K562 (cell line): ENCODE measurements around the gene FTH1. TPM values are rescaled to one million over a fixed set of nuclear protein-coding genes. Genes with fewer than 3 reads are reported as not detected.

Experiments used
- ARHGAP35 ChIP-seq: fragments of 450-650 bp; IDR thresholded peaks from 2 replicates; pipeline ENCODE4 v1.6.1; 2018; ENCODE audit not compliant: partially characterized antibody
- BRCA1 ChIP-seq, 2 experiments: fragments of 450-650 bp in 1 of 2; sonication (generic) in 1 of 2; formaldehyde crosslinking in 1 of 2; IDR thresholded peaks; 2 replicates each; pipeline versions ENCODE4 v1.5.0 to v1.6.1; 2017 to 2020; ENCODE audit warnings: mild to moderate bottlenecking in 1 of 2, missing genetic modification reagents in 1 of 2
- E2F6 ChIP-seq, 2 experiments: IDR thresholded peaks; 2 replicates each; pipeline ENCODE4 v1.6.1; 2011; ENCODE audit warnings: borderline replicate concordance in 1 of 2, control low read depth in 1 of 2, low read depth in 1 of 2, low read length in 1 of 2, mild to moderate bottlenecking in 1 of 2, mixed read lengths in 1 of 2, moderate library complexity in 1 of 2; ENCODE audit not compliant: insufficient read depth in 1 of 2, insufficient read length in 1 of 2, poor library complexity in 1 of 2, severe bottlenecking in 1 of 2; ENCODE audit errors: extremely low read depth in 1 of 2
- FOXJ2 ChIP-seq: fragments of 200-800 bp; sonication (Bioruptor generic); IDR thresholded peaks from 2 replicates; pipeline ENCODE4 v1.6.1; 2016; ENCODE audit warnings: missing genetic modification characterization, missing compliant biosample characterization
- FOXK2 ChIP-seq, 2 experiments: fragments of 450-650 bp; IDR thresholded peaks in 1 of 2; conservative IDR thresholded peaks in 1 of 2; 2 replicates each; pipeline ENCODE4 v1.6.1; 2016; ENCODE audit warnings: low read depth in 2 of 2, mild to moderate bottlenecking in 1 of 2
- GTF2E2 ChIP-seq: fragments of 200-800 bp; sonication (Bioruptor generic); IDR thresholded peaks from 2 replicates; pipeline ENCODE4 v1.6.1; 2016; ENCODE audit warnings: missing genetic modification characterization, missing compliant biosample characterization
- NFIC ChIP-seq: fragments of 450-650 bp; IDR thresholded peaks from 2 replicates; pipeline ENCODE4 v1.6.1; 2017; ENCODE audit warnings: mild to moderate bottlenecking, inconsistent platforms
- REST ChIP-seq, 2 experiments: fragments of 450-650 bp; formaldehyde crosslinking in 1 of 2; IDR thresholded peaks; 2 replicates each; pipeline versions ENCODE4 v1.4.0 to v1.6.1; 2014 to 2020; ENCODE audit warnings: mild to moderate bottlenecking in 2 of 2, borderline replicate concordance in 1 of 2, low read depth in 1 of 2
- ZC3H8 ChIP-seq: fragments of 450-650 bp; IDR thresholded peaks from 2 replicates; pipeline ENCODE4 v1.6.1; 2017
- ZNF165 ChIP-seq: fragments of 250-450 bp; sonication (Bioruptor Pico); IDR thresholded peaks from 2 replicates; pipeline ENCODE4 v1.4.0; 2020; ENCODE audit warnings: borderline replicate concordance
- ZNF76 ChIP-seq: fragments of 250-450 bp; sonication (Bioruptor Pico); IDR thresholded peaks from 2 replicates; pipeline ENCODE4 v1.4.0; 2020; ENCODE audit warnings: mild to moderate bottlenecking, moderate library complexity, borderline replicate concordance
- ZNF764 ChIP-seq: fragments of 250-450 bp; sonication (Bioruptor Pico); IDR thresholded peaks from 2 replicates; pipeline ENCODE4 v1.4.0; 2020; ENCODE audit warnings: low read depth, mild to moderate bottlenecking, moderate library complexity
- polyA plus RNA-seq, 8 experiments: library from polyadenylated mRNA; depleted of rRNA in 4 of 8; stranded (reverse) in 5 of 8; unstranded in 3 of 8; fragments of >200 nt; fragmentation: Nextera tagmentation in 2 of 8; fragmentation: Illumina TruSeq in 1 of 8; extraction: Ambion mirVana in 2 of 8; extraction: Trizol in 1 of 8; gene quantifications; 2 replicates each; pipeline versions ENCODE4 v1.2.1 to v1.2.3, GENCODE V29; 2011 to 2014; ENCODE audit warnings: inconsistent platforms in 1 of 8, missing spikeins in 1 of 8
- total RNA-seq, 7 experiments: library from RNA; depleted of rRNA in 6 of 7; stranded (reverse); fragments of >200 nt in 6 of 7; fragmentation: Illumina TruSeq in 2 of 7; extraction: Trizol in 2 of 7; gene quantifications; 2 replicates each; pipeline versions ENCODE4 v1.2.1 to v1.2.3, GENCODE V29; 2011 to 2021; ENCODE audit warnings: low replicate concordance in 1 of 7
- TF ChIP-seq, protein P1 (sequence below): fragments of 250-450 bp; sonication (Bioruptor Pico); IDR thresholded peaks from 2 replicates; pipeline ENCODE4 v1.5.0; 2021

The FTH1 gene
- total and polyA plus RNA-seq, 9 of the 15 experiments (the other 6 are each of a cell fraction or from before 2014, with no cell fraction given) = 370 to 3,146 (median 802) TPM

GRCh38 chr11:61954106-61954850, 13.2 kb downstream of the FTH1 start (continued):
- TF ChIP-seq REST (IDR thresholded peaks at IDR 0.05; ENCODE audit: borderline replicate concordance) (peak; percentile 62; the same call in 1 of the 2 replicates), REST (CRISPR knock-in tag; IDR thresholded peaks at IDR 0.05; ENCODE audit: low read depth) (no peak), ZNF764 (CRISPR knock-in tag) (no peak), E2F6 (IDR thresholded peaks at IDR 0.05; ENCODE audit: borderline replicate concordance in 1 of 2, extremely low read depth in 1 of 2, insufficient read depth in 1 of 2, insufficient read length in 1 of 2, low read depth in 1 of 2, low read length in 1 of 2, poor library complexity in 1 of 2, severe bottlenecking in 1 of 2) (no peak), FOXJ2 (tag) (no peak), BRCA1 (IDR thresholded peaks at IDR 0.05) (no peak), BRCA1 (CRISPR knock-in tag; IDR thresholded peaks at IDR 0.05) (no peak), FOXK2 (conservative IDR thresholded peaks at IDR 0.05 in 1 of 2, IDR thresholded peaks at IDR 0.05 in 1 of 2; ENCODE audit: low read depth in 2 of 2) (0 out of 4 replicates have a peak, but pooled peaks of 1 of the 2 experiments have one; percentile 52), NFIC (no peak), GTF2E2 (tag) (no peak), ARHGAP35 (no peak), ZNF165 (CRISPR knock-in tag) (no peak), ZC3H8 (no peak), ZNF76 (no peak)
- TF ChIP-seq, protein P1, sequence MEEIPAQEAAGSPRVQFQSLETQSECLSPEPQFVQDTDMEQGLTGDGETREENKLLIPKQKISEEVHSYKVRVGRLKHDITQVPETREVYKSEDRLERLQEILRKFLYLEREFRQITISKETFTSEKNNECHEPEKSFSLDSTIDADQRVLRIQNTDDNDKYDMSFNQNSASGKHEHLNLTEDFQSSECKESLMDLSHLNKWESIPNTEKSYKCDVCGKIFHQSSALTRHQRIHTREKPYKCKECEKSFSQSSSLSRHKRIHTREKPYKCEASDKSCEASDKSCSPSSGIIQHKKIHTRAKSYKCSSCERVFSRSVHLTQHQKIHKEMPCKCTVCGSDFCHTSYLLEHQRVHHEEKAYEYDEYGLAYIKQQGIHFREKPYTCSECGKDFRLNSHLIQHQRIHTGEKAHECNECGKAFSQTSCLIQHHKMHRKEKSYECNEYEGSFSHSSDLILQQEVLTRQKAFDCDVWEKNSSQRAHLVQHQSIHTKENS (CRISPR knock-in tag) = no peak
